SK-N-MC (cell line): ENCODE data around the gene CLOCK.

Source experiments
- EZH2 ChIP-seq: fragments of 200-600 bp; sonication (generic); IDR thresholded peaks from one replicate; pipeline ENCODE4 v1.6.1; 2017; ENCODE audit warnings: antibody characterized with exemption
- FOXP2 ChIP-seq: optimal IDR thresholded peaks from 2 replicates; pipeline ENCODE3; 2011; ENCODE audit warnings: mild to moderate bottlenecking, moderate library complexity; ENCODE audit not compliant: insufficient read depth; ENCODE audit errors: extremely low read length, control extremely low read depth
- POLR2AphosphoS5 ChIP-seq: IDR thresholded peaks from 2 replicates; pipeline ENCODE4 v1.6.1; 2012; ENCODE audit warnings: mild to moderate bottlenecking, low read depth, low read length, borderline replicate concordance

DNA sequence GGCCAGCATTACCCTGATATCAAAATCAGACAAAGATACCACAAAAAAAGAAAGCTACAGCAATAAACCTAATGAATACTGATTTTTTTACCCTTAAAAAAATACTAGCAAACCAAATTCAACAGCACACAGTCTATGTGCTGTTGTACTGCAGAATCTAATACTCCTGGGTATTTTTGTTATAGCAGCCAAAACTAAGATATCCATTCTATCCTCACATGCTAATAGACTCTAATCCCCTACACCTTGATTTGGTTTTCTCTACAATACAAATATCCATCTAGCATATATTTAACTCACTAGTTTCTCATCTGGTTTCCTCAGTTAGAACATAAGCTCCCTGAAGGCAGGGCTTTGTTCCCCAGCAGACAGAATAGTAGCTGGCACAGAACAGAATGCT, 12.4 kb downstream of the CLOCK start:
- TF ChIP-seq FOXP2 (no peak), POLR2AphosphoS5 (no peak), EZH2 (no peak)
